T-helper 9 cell (primary cell): ENCODE results near the gene DCTD.
"Not testable (repeated sequence)": the region's sequence is repeated elsewhere in the genome, so short reads cannot be mapped to it uniquely, and the experiment has no call there.

ENCODE experiments used
- DNase-seq: peaks from one replicate; pipeline ENCODE4 v3.0.0-alpha.2; 2020

The DCTD gene

DNA sequence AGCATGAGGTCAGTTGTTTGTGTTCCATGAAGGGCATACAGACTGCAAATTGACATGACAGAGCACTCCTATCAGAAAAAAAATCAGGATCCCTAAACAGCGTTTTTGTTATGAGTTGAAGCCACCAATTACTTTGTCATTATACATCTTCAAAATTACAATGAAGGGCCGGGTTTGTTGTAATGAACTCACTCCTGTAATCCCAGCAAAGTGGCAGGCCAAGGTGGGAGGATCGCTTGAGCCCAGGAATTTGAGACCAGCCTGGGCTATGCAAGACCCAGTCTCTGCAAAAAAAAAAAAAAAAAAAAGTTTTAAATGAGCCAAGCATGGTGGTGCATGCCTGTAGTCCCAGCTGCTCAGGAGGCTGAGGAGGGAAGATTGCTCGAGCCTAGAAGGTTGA is 3.5 kb upstream of the DCTD start:
- no peak for DNase-seq

DNA sequence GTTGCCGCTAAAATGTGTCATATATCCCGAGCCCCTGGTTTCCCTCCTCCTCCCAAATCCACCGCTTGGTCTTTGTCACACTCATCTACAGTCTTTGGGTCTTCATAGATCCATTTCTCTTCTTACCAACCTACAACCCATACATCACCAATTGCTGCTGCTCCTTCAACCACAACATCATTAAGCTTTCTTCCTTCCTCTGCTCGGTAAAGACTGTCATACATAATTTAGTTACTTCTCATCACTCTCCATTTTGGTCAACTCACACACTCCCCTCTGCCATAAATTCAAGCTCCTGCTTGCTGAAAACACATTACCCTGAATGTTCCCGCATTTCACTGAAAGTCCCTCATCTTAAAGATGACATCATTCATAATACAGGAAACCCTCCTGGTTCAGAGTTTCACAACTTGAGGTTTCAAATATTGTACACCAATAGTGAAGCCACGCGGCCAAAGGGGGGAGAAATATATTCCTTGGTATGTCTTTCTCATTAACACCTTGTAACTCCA is 1.7 kb upstream of the DCTD start:
- no peak for DNase-seq

DNA sequence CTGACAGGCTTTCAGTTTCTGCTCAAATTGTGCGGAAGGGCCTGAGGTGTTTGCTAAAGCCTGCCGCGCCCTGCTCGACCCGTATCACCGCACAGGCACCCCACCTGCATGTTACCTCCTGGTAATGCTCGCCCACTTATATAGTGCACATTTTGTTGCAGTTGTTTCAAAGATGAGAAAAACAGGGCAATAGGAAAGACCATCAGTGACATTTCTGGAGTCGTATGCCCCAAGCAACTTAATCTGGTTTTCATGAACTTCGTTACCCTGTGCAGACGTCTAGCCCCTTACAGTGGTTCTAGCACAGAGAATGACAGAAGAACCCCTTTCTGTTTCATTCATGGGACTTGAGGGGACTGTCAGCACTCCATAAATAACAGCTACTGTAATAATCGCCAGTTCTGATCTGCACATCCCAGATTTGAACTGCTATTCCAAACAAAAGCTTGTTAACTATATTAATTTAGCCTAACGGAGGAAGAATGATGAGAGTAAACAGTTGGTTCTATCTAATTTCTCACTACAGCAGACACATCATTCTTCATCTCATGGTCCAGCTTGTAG is 940 bp upstream of the DCTD start:
- no peak for DNase-seq

DNA sequence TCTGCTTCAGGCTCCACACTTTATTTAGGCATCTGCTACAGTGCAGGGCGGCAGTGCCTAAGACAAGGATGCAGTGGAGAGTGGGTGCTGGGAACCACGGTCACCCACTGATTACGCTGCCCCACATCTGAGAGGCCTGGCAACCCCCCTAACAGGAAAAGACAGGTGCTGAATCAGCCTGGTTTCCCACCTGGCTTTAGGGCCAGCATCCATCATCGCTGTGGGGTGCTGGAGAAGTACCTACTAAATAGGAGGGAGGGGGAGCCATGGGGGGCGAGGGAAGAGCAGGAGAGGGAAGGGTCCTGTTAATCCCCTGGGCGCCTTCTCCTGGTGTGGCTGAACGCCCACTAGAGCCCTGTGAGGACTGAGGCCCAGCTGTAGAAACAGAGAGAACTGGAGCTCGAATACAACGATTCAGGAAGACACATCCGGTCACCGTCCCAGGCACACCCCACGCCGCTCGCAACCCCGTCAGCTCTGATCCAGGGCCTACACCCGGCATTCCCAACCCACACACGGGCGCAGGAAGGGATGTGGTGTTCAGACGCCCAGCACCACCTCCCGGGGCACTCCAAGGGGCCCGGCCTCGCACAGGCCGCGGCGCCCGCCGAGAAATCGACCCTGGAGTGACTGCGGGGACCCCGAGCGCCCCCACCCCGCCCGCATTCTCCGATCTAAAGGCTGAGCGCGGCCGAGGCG is 554 bp downstream of the DCTD start:
- DNase-seq = peak; percentile 11

DNA sequence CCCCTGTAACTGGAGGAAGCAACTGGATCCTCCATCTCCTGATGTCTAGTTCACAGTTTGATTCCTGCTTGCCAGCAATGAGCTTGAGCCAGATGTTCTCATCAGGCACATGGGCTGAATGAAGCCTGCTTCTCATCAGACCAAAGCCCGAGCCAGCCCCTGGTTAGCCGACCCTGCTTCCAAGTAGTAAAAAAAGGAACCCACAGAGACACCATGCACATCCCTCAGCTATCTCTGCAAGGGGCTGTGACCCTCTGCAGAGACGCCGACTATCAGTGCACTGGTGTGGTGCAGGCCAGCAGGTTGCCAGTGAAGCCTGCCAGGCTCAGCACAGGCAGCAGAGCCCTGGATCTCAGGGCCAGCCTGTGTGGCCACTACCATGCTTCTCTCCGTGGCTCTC is 2.8 kb downstream of the DCTD start:
- no peak for DNase-seq

DNA sequence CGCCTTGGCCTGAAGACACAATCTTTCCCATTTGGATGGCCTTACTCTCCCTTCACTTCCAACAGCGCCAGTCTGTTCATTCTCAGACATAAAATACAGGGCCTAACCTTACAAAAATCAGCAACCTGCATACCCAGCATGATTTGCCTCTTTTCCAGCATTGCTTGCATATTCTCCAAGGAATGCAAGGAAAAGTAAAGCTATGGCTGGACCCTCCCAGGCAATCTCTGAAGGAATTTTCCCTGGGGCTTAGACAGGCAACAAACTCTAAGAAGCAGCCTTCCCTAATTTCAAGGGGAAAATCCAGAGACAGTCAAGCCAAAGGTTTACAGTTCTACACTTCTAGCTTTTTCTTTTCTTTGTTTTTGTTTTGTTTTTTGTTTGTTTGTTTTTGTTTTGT is 3.6 kb downstream of the DCTD start:
- no peak for DNase-seq

DNA sequence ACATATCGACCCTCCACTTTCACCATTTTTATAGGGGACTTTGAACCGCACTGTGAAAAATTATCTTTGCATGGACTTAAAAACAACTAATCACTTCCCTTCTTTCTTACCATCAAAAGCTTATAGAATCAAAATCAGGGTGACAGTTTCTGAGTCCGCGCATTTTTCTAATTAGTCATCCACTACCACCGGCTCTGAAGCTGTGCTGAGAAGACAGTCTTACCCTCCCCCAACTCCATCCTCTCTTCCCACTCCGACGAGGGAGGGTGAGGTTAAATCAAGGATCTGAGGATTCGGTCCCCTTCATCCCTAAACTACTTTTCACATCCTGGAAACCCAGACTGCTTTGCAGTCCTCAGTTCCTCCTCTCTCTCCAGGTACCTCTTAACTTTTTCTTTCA is 4.2 kb downstream of the DCTD start:
- no peak for DNase-seq

DNA sequence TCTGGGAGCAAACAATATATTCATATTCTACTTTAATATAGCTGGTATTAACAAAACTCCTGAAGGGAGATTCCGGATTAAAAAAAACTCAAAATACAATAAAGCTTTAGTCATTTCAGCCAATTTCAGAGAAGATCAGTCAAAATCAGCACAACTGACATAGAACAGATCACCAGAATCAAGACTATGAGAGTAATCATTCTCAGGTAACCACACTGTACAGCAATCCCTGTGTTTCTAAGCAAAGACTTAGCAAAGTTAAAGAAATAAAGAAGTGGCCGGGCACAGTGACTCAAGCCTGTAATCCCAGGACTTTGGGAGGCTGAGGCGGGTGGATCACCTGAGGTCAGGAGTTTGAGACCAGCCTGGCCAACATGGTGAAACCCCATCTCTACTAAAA is 9.1 kb downstream of the DCTD start:
- DNase-seq = no peak

DNA sequence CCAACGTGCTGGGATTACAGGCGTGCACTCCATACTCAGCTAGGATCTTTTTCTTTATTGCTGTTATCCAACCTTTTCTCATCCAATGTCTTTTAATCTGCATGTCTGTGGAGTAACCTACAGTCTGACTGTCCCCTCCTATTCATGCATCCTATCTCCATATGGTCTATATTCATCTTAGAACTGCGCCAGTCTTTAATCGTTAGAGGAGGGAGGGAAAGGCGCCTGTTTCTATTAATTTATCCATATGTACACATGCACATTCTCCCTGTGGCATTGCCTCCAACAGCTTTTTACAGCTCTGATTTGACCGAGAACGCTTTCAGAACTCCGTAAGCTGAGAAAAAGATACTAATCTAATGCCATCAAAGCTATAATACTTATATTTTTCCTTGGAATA is 9.8 kb downstream of the DCTD start:
- no peak for DNase-seq

DNA sequence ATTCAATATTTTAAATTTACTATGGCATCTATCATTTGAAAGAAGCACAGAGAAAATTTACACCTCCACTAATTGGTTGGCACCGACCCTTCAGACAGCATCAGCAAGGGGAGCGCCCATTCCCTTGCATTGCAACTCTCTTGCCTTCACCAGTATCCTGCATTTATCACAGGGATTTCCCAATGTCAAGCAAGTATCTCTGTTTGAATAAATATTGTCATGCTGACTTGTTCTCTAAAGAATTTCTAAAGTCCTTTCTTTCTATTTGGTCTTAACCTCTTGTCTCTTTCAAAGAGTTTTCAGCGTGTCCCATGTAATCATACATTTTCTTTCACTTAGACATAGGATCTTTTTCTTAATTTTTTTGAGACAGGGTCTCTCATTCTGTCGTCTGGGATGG is 10.4 kb downstream of the DCTD start:
- no peak for DNase-seq

DNA sequence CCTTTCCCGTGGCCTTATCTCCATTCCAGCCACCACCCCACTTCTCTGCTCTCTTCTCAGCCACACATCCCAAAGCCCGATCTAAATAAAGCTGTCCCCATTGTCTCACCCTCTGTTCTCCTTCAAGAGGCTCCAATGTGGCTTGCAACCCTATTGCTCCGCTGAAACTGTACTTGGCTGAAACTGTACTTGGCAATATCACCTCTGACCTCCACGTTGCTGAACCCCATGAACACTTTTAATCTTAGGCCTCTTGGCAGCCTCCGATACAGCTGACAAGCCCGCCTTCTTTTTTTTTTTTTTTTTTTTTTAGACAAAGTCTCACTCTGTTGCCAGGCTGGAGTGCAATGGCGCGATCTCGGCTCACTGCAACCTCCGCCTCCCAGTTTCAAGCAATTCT is 12.1 kb downstream of the DCTD start:
- DNase-seq = no peak

DNA sequence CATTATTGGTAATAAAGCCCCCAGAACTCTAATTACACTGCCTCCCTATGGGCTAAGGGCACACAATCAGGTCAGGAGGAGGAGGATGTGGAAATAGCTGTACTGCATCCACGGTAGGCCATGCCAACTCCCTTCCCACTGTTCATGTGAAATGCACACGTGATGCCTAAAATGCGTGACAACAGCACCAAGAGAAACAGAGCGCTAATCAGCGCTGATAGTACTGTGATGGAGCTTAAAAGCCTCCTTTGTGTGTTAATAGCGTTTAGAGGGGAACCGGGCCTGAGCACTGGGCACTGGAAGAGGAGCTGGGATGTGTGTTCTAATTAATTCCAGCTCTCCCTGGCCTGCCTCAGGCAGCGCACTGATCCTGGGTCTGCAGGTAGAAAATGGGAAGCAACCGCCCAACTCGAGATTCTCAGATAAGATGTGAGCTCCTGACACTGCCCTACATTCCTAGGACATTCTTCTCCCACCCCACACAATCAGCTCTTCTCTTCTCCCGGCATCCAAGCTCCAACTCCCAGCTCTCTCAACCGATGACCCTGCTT is 12.9 kb downstream of the DCTD start:
- DNase-seq = no peak

DNA sequence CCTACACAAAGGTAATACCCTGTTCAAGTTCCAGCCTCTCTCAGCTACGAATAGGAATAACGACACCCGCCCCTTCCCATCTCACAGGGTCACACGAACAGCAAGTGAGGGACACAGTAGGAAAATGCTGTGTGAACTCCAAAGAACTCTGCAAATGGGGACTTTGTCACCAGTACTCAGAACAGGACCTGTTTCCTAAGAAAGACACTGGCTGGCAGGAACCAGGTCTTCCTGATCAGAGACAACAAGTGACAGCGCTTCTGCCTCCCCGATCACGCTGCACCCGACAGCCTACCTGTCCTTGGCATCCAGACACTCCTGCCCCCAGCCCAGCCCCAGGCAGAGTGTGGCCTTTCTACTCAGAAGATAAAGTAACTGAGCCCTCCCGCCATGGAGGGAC is 14.2 kb downstream of the DCTD start:
- no peak for DNase-seq

DNA sequence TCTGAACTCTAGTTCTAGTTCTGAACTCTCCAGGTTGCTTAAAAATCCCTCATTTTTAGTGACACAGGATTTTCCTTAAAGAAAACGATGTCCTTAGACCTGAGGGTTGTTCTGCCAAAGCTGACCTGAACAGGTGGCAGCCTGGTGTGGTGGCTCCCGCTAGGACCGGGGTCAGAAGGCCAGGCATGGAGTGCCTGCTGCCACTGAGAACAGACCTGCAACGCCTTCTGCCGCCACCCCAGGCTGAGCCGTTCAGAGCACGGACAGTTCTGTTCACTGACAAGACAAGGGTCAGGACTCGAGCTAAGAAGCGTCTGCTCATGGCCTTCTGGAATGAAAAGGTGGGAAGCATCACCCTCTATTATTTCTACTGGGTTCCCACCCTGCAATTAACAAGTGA is 15.8 kb downstream of the DCTD start:
- DNase-seq = no peak

DNA sequence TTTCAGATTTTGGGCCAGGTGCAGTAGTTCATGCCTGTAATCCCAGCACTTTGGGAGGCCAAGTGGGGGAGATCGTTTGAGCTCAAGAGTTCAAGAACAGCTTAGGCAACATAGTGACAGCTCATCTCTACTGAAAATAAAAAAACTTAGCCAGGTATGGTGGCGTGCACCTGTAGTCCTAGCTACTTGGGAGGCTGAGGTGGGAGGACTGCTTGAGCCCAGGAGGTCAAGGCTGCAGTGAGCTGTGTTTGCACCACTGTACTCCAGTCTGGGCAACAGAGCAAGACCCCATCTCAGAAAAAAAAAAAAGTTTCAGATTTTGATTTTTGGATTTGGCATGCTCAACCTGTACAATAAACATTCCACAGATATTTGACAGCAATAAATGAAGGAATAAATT is 17.2 kb downstream of the DCTD start:
- not testable (repeated sequence) for DNase-seq

DNA sequence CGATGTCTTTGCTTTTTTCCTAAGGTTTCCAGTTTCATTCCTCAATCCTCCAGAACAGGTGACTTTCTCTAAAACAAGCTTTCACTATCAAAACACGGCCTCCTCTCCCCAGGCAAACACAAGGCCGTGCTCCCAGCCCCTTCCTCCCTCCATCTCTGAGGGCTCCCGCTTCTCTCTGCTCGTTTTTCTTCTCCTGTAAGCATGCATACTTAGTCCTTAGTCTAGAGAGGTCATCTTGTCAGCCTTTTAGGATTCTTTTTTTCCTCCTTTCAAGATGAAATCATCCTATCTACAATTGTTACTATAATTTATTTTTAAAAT is 18.7 kb downstream of the DCTD start:
- no peak for DNase-seq

DNA sequence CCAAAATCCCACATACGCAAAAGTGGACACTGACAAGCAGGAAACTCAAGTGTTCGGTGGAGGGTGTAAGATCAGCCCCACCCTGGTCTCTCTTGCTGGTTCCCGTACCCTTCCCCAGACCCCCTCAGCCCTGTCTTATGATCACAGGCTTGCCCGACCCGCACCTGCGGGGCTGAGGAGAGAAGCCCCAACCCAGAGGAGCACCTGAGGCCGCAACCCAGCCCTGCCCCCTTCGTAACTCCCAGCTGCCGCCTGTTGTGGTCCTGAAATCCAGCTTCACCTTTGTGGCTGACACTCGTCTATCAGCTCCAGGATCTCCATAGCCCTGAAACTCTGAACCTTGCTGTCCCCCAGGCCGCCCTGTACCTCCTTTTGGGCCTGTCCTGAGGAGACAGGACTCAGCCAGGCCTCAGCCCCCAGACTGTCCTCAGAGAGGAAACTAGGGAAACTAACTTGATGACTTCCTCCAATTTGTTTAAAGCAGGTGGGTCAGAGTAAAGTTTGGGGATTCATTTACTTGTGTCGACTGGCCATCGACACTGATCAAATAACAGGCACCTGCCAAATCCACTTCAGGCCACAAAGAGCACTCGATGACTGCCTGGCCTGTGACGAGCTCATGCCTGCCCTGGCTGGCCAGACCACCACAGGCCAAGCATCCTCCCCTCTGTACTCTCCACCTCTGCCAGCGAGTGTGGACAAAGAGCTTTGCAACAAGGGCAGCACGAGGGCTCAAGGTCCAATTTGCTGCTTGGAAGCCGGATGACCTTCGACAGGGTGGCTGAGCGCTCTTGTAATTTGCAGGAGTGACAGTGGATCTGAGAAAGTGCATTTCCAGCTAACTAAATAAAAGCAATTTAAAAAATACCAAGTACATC is 19.3 kb downstream of the DCTD start:
- DNase-seq = no peak

DNA sequence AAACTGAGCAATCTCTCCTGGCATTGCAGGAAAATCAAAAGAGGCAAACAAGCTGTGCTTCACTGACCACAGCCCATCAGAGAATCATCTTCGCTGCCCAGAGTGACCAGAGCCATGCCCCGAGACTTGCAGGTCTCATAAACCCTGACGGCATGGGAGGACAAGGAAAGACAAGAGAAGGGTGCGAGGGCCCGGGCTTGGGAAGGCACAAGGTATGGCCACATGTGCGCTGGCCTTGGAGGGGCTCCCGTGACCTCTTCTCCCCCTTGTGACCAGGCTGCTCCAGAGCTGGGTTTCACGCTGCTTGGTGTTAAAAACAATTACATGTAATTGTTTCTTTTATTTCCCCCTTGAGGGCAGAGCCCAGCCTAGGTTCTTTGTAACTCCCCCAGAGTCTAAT is 20.8 kb downstream of the DCTD start:
- no peak for DNase-seq

DNA sequence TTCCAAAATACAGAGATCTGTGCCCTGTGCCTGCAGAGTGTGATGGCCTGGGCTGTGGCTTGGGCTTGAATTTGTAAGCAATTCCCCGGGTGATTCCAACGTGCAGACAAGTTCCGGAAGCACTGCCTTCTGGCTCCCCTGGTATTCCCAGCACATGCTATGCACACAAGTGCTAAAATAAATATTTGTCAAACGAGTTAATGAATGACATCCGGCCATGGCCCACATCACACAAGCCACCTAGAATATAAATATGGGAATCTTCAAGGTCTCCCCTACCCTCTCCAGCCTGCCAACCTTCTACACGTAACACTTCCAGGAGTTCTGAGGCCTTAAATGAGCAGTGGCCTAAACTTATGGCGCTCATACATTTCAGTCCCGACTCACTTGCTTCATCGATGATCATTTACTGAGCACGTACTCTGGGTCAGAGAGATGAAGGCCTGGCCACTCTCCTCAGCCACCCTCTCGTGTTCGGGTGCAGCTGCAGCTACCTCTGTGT is 21.3 kb downstream of the DCTD start:
- no peak for DNase-seq

DNA sequence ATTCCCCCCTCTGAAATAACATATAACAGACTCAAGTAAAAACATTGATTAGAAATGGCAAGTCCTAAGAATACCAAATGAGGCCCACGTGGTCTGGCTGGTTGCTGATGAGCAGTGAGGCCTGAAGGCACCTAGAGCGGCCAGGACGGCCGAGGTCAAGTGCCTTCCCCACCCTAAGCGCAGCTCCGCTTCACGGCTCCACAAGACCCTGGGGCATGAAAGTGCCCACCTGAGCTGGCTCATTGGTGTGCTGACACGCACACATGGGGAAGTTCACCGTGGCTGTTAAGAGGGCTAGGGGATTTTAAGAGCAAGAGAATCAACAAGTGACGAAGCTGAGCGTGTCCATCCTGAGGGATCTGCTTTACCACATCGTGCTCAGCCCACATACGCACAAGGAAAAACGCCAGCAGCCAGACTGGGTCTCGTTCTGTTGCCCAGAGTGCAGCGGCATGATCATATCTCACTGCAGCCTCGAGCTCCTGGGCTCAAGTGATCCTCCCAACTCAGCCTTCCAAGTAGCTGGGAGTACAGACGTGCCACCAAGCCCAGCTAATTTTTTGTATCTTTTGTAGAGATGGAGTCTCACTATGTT is 22.4 kb downstream of the DCTD start:
- no peak for DNase-seq

DNA sequence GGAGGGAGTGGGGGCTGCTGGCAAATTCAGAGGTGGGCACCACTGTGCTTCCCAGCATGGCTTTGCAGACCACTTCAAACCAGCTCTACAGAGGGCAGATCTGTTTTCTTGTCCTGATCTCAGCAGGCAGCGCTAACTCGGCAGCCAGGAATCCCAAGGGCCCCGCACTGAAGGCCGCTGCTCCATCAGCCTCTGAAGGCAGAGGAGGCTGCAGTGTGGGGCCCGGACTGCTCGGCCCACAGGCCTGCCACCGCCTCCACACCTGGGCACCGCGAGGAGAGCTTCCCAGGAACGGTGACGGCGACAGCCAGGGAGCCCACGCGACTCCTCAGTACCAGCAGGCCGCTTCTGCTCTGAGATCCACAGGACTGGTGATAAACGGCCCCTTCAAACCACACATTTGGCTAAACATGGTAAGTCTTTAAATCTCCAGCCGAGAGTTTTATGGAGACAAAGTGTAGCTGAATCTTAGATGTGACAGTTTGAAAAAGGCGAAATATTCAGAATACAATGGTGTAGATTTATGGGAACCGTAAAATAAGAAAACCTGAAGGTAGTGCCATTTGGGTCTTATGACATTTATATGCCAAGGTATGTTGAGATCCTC is 23.6 kb downstream of the DCTD start:
- DNase-seq = no peak

DNA sequence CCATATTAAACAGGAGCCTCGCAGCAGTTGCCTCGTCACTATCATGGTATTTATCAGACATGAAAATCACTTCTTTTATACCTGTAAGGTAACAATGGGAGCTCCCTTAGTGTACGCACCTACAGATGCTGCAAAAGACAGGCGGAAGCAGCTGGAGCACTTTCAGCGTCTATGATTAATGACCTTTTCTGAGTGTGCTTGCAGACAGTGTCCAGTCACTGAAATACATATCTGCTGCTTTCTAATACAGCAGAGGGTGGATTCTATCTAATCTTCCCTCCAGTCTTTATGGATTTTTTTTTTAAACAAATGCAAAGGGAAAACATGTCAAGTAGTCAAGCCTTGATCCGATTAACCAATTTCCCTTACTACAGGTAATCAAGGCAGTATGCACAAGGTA is 24.1 kb downstream of the DCTD start:
- DNase-seq = no peak

DNA sequence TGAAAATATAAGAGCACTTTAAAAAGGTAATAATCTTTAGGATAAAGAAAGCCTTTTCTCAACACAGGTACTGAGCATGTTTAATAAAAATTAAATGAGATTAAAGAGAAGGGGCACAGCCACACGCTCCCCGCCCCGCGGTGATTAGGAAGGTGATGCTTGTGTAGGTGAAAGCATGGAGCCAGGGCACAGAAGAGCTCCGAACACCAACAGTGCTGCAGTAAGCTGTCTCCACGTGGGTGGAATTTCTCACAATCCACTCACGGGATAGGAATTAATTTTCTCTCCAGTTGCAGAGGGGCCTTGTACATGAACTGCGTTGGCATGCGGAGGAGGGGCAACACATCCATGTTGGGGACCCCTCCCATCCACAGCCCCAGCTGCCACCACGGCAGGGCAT is 27.0 kb downstream of the DCTD start:
- no peak for DNase-seq
